ENCODE data around the gene KHSRP. TPM values are rescaled to one million over a fixed set of nuclear protein-coding genes. Genes with fewer than 3 reads are reported as not detected.

Gene KHSRP
- polyA plus RNA-seq, 2 donors = 91.9 to 96.2 TPM

- Histone ChIP-seq H3K36me3 (ENCODE audit: control insufficient read depth in 2 of 2, insufficient read depth in 2 of 2, low read length in 1 of 2) (peaks cover 0 to 5% of the 10 kb centered on the region in 2 donors), H3K27ac (ENCODE audit: low read depth in 2 of 2, low read length in 1 of 2) (peak overlapping the region; percentile 92 to 95), H3K9me3 (ENCODE audit: control insufficient read depth in 2 of 2, insufficient read depth in 1 of 2, low read depth in 1 of 2, low read length in 1 of 2) (no peaks in the 10 kb centered on the region), H3K4me1 (ENCODE audit: control insufficient read depth in 2 of 2, insufficient read depth in 2 of 2, low read length in 1 of 2) (peaks cover 5 to 8% of the 10 kb centered on the region in 2 donors), H3K4me3 (ENCODE audit: low read depth in 1 of 2, low read length in 2 of 2) (peak overlapping the region; percentile 73 to 96), H3K27me3 (ENCODE audit: control insufficient read depth in 1 of 2, insufficient read depth in 2 of 2, low read length in 2 of 2) (no peaks in the 10 kb centered on the region)
- 28 to 29% methylated on average over 14 of the region's 14 CpGs for WGBS, 2 donors
Observed at GRCh38 chr19:6393983-6394412, 30.6 kb downstream of the KHSRP start.

GRCh38 chr19:6393074-6393982, 31.3 kb downstream of the KHSRP start, which contains the start of gene GTF2F1:
TSS of gene GTF2F1 (minus strand) at chr19:6393164. CDS start at chr19:6392995, 169 bp downstream.
- Histone ChIP-seq H3K9me3 (ENCODE audit: control insufficient read depth in 2 of 2, insufficient read depth in 1 of 2, low read depth in 1 of 2, low read length in 1 of 2) (no peaks in the 10 kb centered on the region), H3K4me3 (ENCODE audit: low read depth in 1 of 2, low read length in 2 of 2) (peak within 1 kb of the TSS; percentile 73 to 96), H3K27ac (ENCODE audit: low read depth in 2 of 2, low read length in 1 of 2) (peak within 1 kb of the TSS; percentile 92 to 95), H3K36me3 (ENCODE audit: control insufficient read depth in 2 of 2, insufficient read depth in 2 of 2, low read length in 1 of 2) (peaks cover 5 to 10% of the 10 kb centered on the region in 2 donors), H3K27me3 (ENCODE audit: control insufficient read depth in 1 of 2, insufficient read depth in 2 of 2, low read length in 2 of 2) (no peaks in the 10 kb centered on the region), H3K4me1 (ENCODE audit: control insufficient read depth in 2 of 2, insufficient read depth in 2 of 2, low read length in 1 of 2) (peaks cover 5 to 8% of the 10 kb centered on the region in 2 donors)
- WGBS, 2 donors = 0 to 1% methylated on average over 66 to 69 of the region's 69 CpGs

GRCh38 chr19:6392221-6393073, 32.2 kb downstream of the KHSRP start:
- 7 to 8% methylated on average over 29 to 30 of the region's 30 CpGs for WGBS, 2 donors
- H3K4me3 ChIP-seq (ENCODE audit: low read depth in 1 of 2, low read length in 2 of 2) = peak overlapping the region; percentile 73 to 96
- peak overlapping the region; percentile 92 to 95 for H3K27ac ChIP-seq (ENCODE audit: low read depth in 2 of 2, low read length in 1 of 2)
- H3K36me3 ChIP-seq (ENCODE audit: control insufficient read depth in 2 of 2, insufficient read depth in 2 of 2, low read length in 1 of 2) = peaks cover 9 to 17% of the 10 kb centered on the region in 2 donors
- H3K4me1 ChIP-seq (ENCODE audit: control insufficient read depth in 2 of 2, insufficient read depth in 2 of 2, low read length in 1 of 2) = peaks cover 5 to 8% of the 10 kb centered on the region in 2 donors
- no peaks in the 10 kb centered on the region for H3K9me3 ChIP-seq (ENCODE audit: control insufficient read depth in 2 of 2, insufficient read depth in 1 of 2, low read depth in 1 of 2, low read length in 1 of 2)
- H3K27me3 ChIP-seq (ENCODE audit: control insufficient read depth in 1 of 2, insufficient read depth in 2 of 2, low read length in 2 of 2) = no peaks in the 10 kb centered on the region

- 97% methylated on average over 19 of the region's 19 CpGs for WGBS, 2 donors
- Histone ChIP-seq H3K27me3 (ENCODE audit: control insufficient read depth in 1 of 2, insufficient read depth in 2 of 2, low read length in 2 of 2) (no peaks in the 10 kb centered on the region), H3K27ac (ENCODE audit: low read depth in 2 of 2, low read length in 1 of 2) (no peak overlapping the region), H3K4me1 (ENCODE audit: control insufficient read depth in 2 of 2, insufficient read depth in 2 of 2, low read length in 1 of 2) (peaks cover 3 to 4% of the 10 kb centered on the region in 2 donors), H3K36me3 (ENCODE audit: control insufficient read depth in 2 of 2, insufficient read depth in 2 of 2, low read length in 1 of 2) (peaks cover 21 to 45% of the 10 kb centered on the region in 2 donors), H3K9me3 (ENCODE audit: control insufficient read depth in 2 of 2, insufficient read depth in 1 of 2, low read depth in 1 of 2, low read length in 1 of 2) (no peaks in the 10 kb centered on the region), H3K4me3 (ENCODE audit: low read depth in 1 of 2, low read length in 2 of 2) (no peak overlapping the region)
Observed at GRCh38 chr19:6387372-6387771, 37.2 kb downstream of the KHSRP start.

GRCh38 chr19:6384381-6384780, 40.2 kb downstream of the KHSRP start:
- Histone ChIP-seq H3K4me1 (ENCODE audit: control insufficient read depth in 2 of 2, insufficient read depth in 2 of 2, low read length in 1 of 2) (no peaks in the 10 kb centered on the region), H3K4me3 (ENCODE audit: low read depth in 1 of 2, low read length in 2 of 2) (no peak overlapping the region), H3K27ac (ENCODE audit: low read depth in 2 of 2, low read length in 1 of 2) (no peak overlapping the region), H3K36me3 (ENCODE audit: control insufficient read depth in 2 of 2, insufficient read depth in 2 of 2, low read length in 1 of 2) (peaks cover 42 to 70% of the 10 kb centered on the region in 2 donors), H3K9me3 (ENCODE audit: control insufficient read depth in 2 of 2, insufficient read depth in 1 of 2, low read depth in 1 of 2, low read length in 1 of 2) (peaks cover 0 to 3% of the 10 kb centered on the region in 2 donors), H3K27me3 (ENCODE audit: control insufficient read depth in 1 of 2, insufficient read depth in 2 of 2, low read length in 2 of 2) (no peaks in the 10 kb centered on the region)
- 93 to 94% methylated on average over 4 of the region's 4 CpGs for WGBS, 2 donors

GRCh38 chr19:6383188-6383587, 41.4 kb downstream of the KHSRP start:
- peaks cover 0 to 3% of the 10 kb centered on the region in 2 donors for H3K9me3 ChIP-seq (ENCODE audit: control insufficient read depth in 2 of 2, insufficient read depth in 1 of 2, low read depth in 1 of 2, low read length in 1 of 2)
- H3K27me3 ChIP-seq (ENCODE audit: control insufficient read depth in 1 of 2, insufficient read depth in 2 of 2, low read length in 2 of 2) = no peaks in the 10 kb centered on the region
- H3K4me3 ChIP-seq (ENCODE audit: low read depth in 1 of 2, low read length in 2 of 2) = no peak overlapping the region
- H3K4me1 ChIP-seq (ENCODE audit: control insufficient read depth in 2 of 2, insufficient read depth in 2 of 2, low read length in 1 of 2) = no peaks in the 10 kb centered on the region
- 94 to 98% methylated on average over 19 of the region's 19 CpGs for WGBS, 2 donors
- H3K36me3 ChIP-seq (ENCODE audit: control insufficient read depth in 2 of 2, insufficient read depth in 2 of 2, low read length in 1 of 2) = peaks cover 36 to 61% of the 10 kb centered on the region in 2 donors
- H3K27ac ChIP-seq (ENCODE audit: low read depth in 2 of 2, low read length in 1 of 2) = no peak overlapping the region

- H3K36me3 ChIP-seq (ENCODE audit: control insufficient read depth in 2 of 2, insufficient read depth in 2 of 2, low read length in 1 of 2) = peaks cover 29 to 46% of the 10 kb centered on the region in 2 donors
- H3K9me3 ChIP-seq (ENCODE audit: control insufficient read depth in 2 of 2, insufficient read depth in 1 of 2, low read depth in 1 of 2, low read length in 1 of 2) = peaks cover 0 to 3% of the 10 kb centered on the region in 2 donors
- H3K4me3 ChIP-seq (ENCODE audit: low read depth in 1 of 2, low read length in 2 of 2) = no peak overlapping the region
- no peaks in the 10 kb centered on the region for H3K4me1 ChIP-seq (ENCODE audit: control insufficient read depth in 2 of 2, insufficient read depth in 2 of 2, low read length in 1 of 2)
- WGBS, 2 donors = 97 to 99% methylated on average over 38 to 40 of the region's 40 CpGs
- H3K27ac ChIP-seq (ENCODE audit: low read depth in 2 of 2, low read length in 1 of 2) = no peak overlapping the region
- no peaks in the 10 kb centered on the region for H3K27me3 ChIP-seq (ENCODE audit: control insufficient read depth in 1 of 2, insufficient read depth in 2 of 2, low read length in 2 of 2)
Observed at GRCh38 chr19:6381030-6381750, 43.4 kb downstream of the KHSRP start.

GRCh38 chr19:6379744-6380143, 44.9 kb downstream of the KHSRP start:
- 80 to 98% methylated on average over 3 of the region's 3 CpGs for WGBS, 2 donors

GRCh38 chr19:6378486-6378885, 46.1 kb downstream of the KHSRP start:
- Histone ChIP-seq H3K36me3 (ENCODE audit: control insufficient read depth in 2 of 2, insufficient read depth in 2 of 2, low read length in 1 of 2) (peaks cover 29 to 54% of the 10 kb centered on the region in 2 donors), H3K9me3 (ENCODE audit: control insufficient read depth in 2 of 2, insufficient read depth in 1 of 2, low read depth in 1 of 2, low read length in 1 of 2) (peaks cover 0 to 3% of the 10 kb centered on the region in 2 donors), H3K4me1 (ENCODE audit: control insufficient read depth in 2 of 2, insufficient read depth in 2 of 2, low read length in 1 of 2) (peaks cover 0 to 8% of the 10 kb centered on the region in 2 donors), H3K27ac (ENCODE audit: low read depth in 2 of 2, low read length in 1 of 2) (no peak overlapping the region), H3K4me3 (ENCODE audit: low read depth in 1 of 2, low read length in 2 of 2) (no peak overlapping the region), H3K27me3 (ENCODE audit: control insufficient read depth in 1 of 2, insufficient read depth in 2 of 2, low read length in 2 of 2) (no peaks in the 10 kb centered on the region)
- WGBS, 2 donors = 60 to 64% methylated on average over 9 of the region's 9 CpGs

More at GRCh38 chr19:6379744-6380143, 44.9 kb downstream of the KHSRP start:
- H3K4me3 ChIP-seq (ENCODE audit: low read depth in 1 of 2, low read length in 2 of 2) = no peak overlapping the region
- peaks cover 29 to 50% of the 10 kb centered on the region in 2 donors for H3K36me3 ChIP-seq (ENCODE audit: control insufficient read depth in 2 of 2, insufficient read depth in 2 of 2, low read length in 1 of 2)
- H3K4me1 ChIP-seq (ENCODE audit: control insufficient read depth in 2 of 2, insufficient read depth in 2 of 2, low read length in 1 of 2) = no peaks in the 10 kb centered on the region
- no peaks in the 10 kb centered on the region for H3K27me3 ChIP-seq (ENCODE audit: control insufficient read depth in 1 of 2, insufficient read depth in 2 of 2, low read length in 2 of 2)
- H3K27ac ChIP-seq (ENCODE audit: low read depth in 2 of 2, low read length in 1 of 2) = no peak overlapping the region
- H3K9me3 ChIP-seq (ENCODE audit: control insufficient read depth in 2 of 2, insufficient read depth in 1 of 2, low read depth in 1 of 2, low read length in 1 of 2) = peaks cover 0 to 3% of the 10 kb centered on the region in 2 donors
